DOHH2 (cell line): ENCODE results near the gene TNFAIP2.

ENCODE experiments used
- H3F3A ChIP-seq: fragments of 200-600 bp; sonication (generic), shearing (Covaris generic); 2 replicates; pipeline ENCODE4 v1.6.0; 2016; ENCODE audit warnings: antibody characterized with exemption, mild to moderate bottlenecking; ENCODE audit not compliant: control insufficient read depth, insufficient read depth
- H3K27ac ChIP-seq: fragments of 200-600 bp; sonication (generic); 2 replicates; pipeline ENCODE4 v1.5.1; 2014; ENCODE audit warnings: low read depth, mild to moderate bottlenecking, low read length, moderate library complexity
- H3K27me3 ChIP-seq: fragments of 200-600 bp; sonication (generic); 2 replicates; pipeline ENCODE4 v1.6.1; 2014; ENCODE audit warnings: mild to moderate bottlenecking, low read length, mixed read lengths; ENCODE audit not compliant: control insufficient read depth
- H3K36me3 ChIP-seq: fragments of 200-600 bp; sonication (generic); 2 replicates; pipeline ENCODE4 v1.6.1; 2014; ENCODE audit warnings: mild to moderate bottlenecking, low read length, moderate library complexity, mixed read lengths; ENCODE audit not compliant: control insufficient read depth
- H3K4me1 ChIP-seq: fragments of 200-600 bp; sonication (generic); 2 replicates; pipeline ENCODE4 v1.6.1; 2014; ENCODE audit warnings: mild to moderate bottlenecking, low read length, mixed read lengths; ENCODE audit not compliant: control insufficient read depth
- H3K4me2 ChIP-seq: fragments of 200-600 bp; sonication (generic); 2 replicates; pipeline ENCODE4 v1.6.0; 2014; ENCODE audit warnings: mild to moderate bottlenecking, low read length, moderate library complexity
- H3K4me3 ChIP-seq: fragments of 200-600 bp; sonication (generic); 2 replicates; pipeline ENCODE4 v1.5.1; 2014; ENCODE audit warnings: mild to moderate bottlenecking, low read length, mixed read lengths
- H3K79me2 ChIP-seq: fragments of 200-600 bp; sonication (generic); 2 replicates; pipeline ENCODE4 v1.6.1; 2014; ENCODE audit warnings: mild to moderate bottlenecking, low read length, mixed read lengths; ENCODE audit not compliant: control insufficient read depth
- H3K9me2 ChIP-seq: fragments of 200-600 bp; sonication (generic); replicated peaks from 2 replicates; pipeline ENCODE4 v1.6.1; 2014; ENCODE audit warnings: mild to moderate bottlenecking, low read length, mixed read lengths; ENCODE audit not compliant: control insufficient read depth
- H3K9me3 ChIP-seq: fragments of 200-600 bp; sonication (generic); 2 replicates; pipeline ENCODE4 v1.6.1; 2014; ENCODE audit warnings: antibody characterized with exemption, low read length, mixed read lengths; ENCODE audit not compliant: control insufficient read depth, insufficient read depth
- H4K20me1 ChIP-seq: fragments of 200-600 bp; sonication (generic); 2 replicates; pipeline ENCODE4 v1.6.0; 2014; ENCODE audit warnings: low read depth, mild to moderate bottlenecking, antibody characterized with exemption, low read length, moderate library complexity; ENCODE audit not compliant: control insufficient read depth, insufficient read depth
- EZH2phosphoT487 ChIP-seq: fragments of 200-600 bp; sonication (generic); IDR thresholded peaks from 2 replicates; pipeline ENCODE4 v1.6.1; 2017; ENCODE audit warnings: borderline replicate concordance, mild to moderate bottlenecking, antibody characterized with exemption, low read length, moderate library complexity, mixed read lengths
- TF ChIP-seq, protein P1 (sequence below): fragments of 200-600 bp; sonication (generic); IDR thresholded peaks from one replicate; pipeline ENCODE4 v1.5.1; 2014; ENCODE audit warnings: antibody characterized with exemption, mild to moderate bottlenecking, low read depth, low read length; ENCODE audit not compliant: poor library complexity, severe bottlenecking

Gene TNFAIP2

GRCh38 chr14:103101257-103101962 is 21.9 kb upstream of the TNFAIP2 start:
- no peaks in the 10 kb centered on the region for H3K79me2 ChIP-seq
- no peaks in the 10 kb centered on the region for H4K20me1 ChIP-seq
- H3F3A ChIP-seq = no peaks in the 10 kb centered on the region
- H3K27ac ChIP-seq = no peak overlapping the region
- no peaks in the 10 kb centered on the region for H3K9me3 ChIP-seq
- no peak overlapping the region for H3K4me3 ChIP-seq
- TF ChIP-seq, protein P1, sequence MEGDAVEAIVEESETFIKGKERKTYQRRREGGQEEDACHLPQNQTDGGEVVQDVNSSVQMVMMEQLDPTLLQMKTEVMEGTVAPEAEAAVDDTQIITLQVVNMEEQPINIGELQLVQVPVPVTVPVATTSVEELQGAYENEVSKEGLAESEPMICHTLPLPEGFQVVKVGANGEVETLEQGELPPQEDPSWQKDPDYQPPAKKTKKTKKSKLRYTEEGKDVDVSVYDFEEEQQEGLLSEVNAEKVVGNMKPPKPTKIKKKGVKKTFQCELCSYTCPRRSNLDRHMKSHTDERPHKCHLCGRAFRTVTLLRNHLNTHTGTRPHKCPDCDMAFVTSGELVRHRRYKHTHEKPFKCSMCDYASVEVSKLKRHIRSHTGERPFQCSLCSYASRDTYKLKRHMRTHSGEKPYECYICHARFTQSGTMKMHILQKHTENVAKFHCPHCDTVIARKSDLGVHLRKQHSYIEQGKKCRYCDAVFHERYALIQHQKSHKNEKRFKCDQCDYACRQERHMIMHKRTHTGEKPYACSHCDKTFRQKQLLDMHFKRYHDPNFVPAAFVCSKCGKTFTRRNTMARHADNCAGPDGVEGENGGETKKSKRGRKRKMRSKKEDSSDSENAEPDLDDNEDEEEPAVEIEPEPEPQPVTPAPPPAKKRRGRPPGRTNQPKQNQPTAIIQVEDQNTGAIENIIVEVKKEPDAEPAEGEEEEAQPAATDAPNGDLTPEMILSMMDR = no peak
- TF ChIP-seq EZH2phosphoT487 = no peak
- peaks cover 10% of the 10 kb centered on the region for H3K27me3 ChIP-seq
- H3K4me2 ChIP-seq = no peak overlapping the region
- no peaks in the 10 kb centered on the region for H3K36me3 ChIP-seq
- no peaks in the 10 kb centered on the region for H3K9me2 ChIP-seq
- peaks cover 34% of the 10 kb centered on the region for H3K4me1 ChIP-seq

DNA sequence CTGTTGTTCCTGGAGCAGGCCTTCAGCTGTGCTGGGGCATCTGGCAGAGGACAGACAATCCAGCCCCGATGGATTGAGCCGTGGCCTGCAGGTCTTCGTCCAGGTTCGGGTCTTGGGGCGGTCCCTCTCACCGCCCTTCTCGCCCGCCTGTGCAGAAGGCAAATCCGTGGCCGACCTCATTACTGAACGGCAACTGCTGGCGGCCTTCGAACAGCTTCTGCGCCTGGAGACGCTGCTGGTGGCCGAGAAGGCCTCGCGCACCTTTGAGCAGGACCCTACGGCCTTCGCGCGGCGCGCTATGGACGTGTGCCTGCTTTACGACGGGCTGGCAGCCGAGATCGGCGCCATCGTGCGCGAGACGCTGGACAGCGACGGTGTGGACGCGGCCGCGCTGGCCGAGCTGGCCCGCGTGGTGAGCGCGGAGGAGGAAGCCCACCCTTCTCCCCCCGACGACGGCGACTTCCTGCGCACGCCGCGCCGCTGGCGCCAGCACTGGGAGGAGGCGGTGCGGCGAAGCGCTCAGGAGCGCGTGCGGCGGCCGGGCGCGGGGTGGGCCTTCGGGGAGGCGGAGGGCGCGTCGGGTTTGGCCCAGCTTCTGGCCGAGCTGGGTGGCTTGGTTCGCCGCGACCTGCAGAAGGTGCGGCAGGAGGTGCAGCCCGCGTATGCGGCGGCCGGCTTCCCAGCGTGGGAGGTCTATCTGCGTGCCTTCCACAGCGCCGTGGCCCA is 21.1 kb upstream of the TNFAIP2 start:
- Histone ChIP-seq H3F3A (no peaks in the 10 kb centered on the region), H3K36me3 (no peaks in the 10 kb centered on the region), H3K27me3 (peaks cover 10% of the 10 kb centered on the region), H3K9me3 (no peaks in the 10 kb centered on the region), H3K4me1 (peaks cover 42% of the 10 kb centered on the region), H3K4me3 (no peak overlapping the region), H4K20me1 (no peaks in the 10 kb centered on the region), H3K27ac (no peak overlapping the region), H3K79me2 (no peaks in the 10 kb centered on the region), H3K4me2 (no peak overlapping the region), H3K9me2 (no peaks in the 10 kb centered on the region)
- TF ChIP-seq EZH2phosphoT487 = no peak
- TF ChIP-seq, protein P1 = no peak

- no peaks in the 10 kb centered on the region for H4K20me1 ChIP-seq
- H3K4me1 ChIP-seq = peaks cover 48% of the 10 kb centered on the region
- no peak overlapping the region for H3K4me2 ChIP-seq
Measured at GRCh38 chr14:103102689-103103260, 20.5 kb upstream of the TNFAIP2 start.

More at GRCh38 chr14:103102689-103103260, 20.5 kb upstream of the TNFAIP2 start:
- Histone ChIP-seq H3K27ac (no peak overlapping the region), H3K27me3 (peaks cover 10% of the 10 kb centered on the region), H3F3A (no peaks in the 10 kb centered on the region), H3K9me2 (no peaks in the 10 kb centered on the region), H3K79me2 (no peaks in the 10 kb centered on the region), H3K36me3 (no peaks in the 10 kb centered on the region), H3K4me3 (no peak overlapping the region), H3K9me3 (no peaks in the 10 kb centered on the region)
- no peak for TF ChIP-seq EZH2phosphoT487
- TF ChIP-seq, protein P1 = no peak
